SKM-1 treated with dmso at 0.1 percent for 144 hours (cell line): ENCODE data around the gene ANKRD63.
A peak's percentile ranks its signal among the peaks of the same experiment; 100 is the strongest.

ENCODE experiments used
- DNase-seq: peaks from one replicate; lab custom pipeline; 2025; ENCODE audit not compliant: unreplicated experiment; lab: John Stamatoyannopoulos, UW

Gene ANKRD63, protein sequence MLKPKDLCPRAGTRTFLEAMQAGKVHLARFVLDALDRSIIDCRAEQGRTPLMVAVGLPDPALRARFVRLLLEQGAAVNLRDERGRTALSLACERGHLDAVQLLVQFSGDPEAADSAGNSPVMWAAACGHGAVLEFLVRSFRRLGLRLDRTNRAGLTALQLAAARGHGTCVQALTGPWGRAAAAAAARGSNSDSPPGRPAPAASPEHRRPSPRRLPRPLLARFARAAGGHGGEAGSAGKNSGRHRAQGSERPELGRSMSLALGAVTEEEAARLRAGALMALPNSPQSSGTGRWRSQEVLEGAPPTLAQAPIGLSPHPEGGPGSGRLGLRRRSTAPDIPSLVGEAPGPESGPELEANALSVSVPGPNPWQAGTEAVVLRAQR

DNA sequence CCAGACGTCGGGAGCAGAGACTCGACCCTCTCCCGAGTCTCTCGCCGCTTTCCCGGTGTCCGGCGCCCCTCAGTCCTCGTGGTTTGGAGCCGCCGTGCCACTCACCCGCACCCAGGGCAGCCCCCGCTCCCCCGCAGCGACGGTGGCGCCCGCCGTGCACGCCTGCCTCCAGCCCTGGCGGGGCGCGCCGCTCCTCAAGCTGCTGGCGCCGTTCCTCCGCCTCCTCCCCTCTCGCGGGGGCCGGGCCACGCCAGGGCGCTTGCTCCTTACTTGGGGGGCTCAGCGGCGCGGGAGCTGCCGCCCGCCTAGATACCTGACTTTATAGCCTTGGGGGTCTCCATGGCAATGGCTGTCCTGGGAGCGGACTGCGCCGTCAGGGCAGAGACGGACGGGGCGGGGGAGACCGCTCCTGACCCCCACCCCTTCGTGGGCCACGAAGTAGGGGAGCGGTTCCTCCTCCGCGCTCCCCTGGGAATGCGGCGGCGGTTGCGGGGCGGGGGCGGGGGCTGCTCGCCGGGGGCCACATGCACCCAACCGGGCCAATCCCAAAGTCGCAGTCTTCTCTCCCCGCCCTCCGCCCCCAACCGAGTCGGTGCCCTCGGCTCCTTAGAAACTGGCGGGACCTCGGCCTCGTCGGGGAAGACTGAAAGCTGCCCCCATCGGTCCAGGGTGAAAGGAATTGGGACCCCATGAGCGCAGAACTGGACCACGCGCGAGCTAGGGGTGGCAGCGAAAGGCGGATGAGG is at the start of gene ANKRD63:
ANKRD63 (minus strand) TSS at position 196 of the 746 bp plus-strand sequence. CDS start 478 bp downstream, outside the sequence.
- no peak for DNase-seq

DNA sequence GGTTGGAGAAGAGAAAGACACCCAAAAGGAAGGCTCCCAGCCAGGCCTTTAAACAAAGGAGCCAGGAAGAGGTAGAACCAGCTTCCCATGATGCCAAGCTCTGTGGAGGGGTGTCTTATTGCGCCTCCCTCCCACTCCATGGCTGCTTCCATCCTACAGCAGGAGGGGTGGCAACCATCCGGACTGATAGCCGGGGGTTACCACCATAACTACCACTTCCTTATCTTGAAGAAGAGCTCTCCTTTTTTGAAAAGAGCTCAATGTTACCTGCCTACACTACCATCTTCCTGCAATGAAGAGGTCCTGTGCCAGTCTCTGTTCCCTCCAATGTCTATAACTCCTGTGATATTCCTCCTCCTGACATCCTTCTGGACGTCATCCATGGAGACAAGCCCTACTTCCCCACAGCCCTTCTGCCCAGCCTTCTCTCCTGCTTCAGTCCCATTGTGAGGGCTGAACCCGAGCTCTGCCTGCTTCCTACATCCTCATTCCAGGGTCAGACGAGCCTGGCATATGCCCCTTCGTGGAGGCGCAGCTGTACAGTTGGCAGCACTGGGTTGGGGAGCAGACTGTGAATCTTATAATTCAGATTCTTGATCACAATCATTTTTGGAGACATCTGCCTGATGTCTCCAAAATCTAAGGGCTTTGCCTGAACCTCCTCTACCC is 49.4 kb upstream of the ANKRD63 start:
- no peak for DNase-seq

DNA sequence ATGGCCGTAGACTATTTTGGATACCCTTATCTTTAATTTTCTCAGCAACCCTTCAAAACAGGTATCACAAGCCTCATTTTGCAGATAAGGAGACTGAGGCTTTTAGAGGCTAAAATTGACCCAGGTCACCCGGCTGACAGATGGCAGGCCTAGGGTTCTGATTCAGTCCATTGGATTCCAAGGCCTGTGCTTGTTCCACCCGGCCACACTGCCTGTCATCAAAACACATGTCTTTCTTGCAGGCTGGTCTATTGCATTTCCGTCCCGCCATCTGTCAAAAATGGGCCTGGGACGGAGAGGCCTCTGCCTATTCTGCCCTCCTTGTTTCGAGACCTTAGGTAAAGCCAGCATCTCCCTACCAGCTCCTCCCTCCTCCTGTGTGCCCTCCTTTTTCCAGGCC is 48.8 kb upstream of the ANKRD63 start:
- no peak for DNase-seq

DNA sequence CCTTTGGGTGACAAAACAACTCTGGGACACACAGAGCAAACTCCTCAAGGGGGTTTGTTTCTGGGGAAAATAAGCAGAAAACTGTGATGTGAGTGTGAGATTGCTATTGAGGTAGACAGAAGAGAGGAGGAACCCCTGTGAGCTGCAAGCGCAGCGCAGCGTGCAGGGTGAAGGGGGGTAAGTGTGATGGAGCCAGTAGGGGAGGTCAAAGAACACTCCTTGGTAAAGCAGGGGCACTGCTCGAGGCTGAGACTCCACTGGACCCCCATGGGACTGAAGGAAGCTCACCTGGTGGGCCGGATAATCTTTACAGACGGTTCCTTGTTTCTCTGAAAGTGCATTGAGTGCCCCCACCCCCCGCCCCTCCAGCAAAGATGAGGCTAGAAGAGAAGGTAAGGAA is 48.2 kb upstream of the ANKRD63 start:
- DNase-seq: no peak

DNA sequence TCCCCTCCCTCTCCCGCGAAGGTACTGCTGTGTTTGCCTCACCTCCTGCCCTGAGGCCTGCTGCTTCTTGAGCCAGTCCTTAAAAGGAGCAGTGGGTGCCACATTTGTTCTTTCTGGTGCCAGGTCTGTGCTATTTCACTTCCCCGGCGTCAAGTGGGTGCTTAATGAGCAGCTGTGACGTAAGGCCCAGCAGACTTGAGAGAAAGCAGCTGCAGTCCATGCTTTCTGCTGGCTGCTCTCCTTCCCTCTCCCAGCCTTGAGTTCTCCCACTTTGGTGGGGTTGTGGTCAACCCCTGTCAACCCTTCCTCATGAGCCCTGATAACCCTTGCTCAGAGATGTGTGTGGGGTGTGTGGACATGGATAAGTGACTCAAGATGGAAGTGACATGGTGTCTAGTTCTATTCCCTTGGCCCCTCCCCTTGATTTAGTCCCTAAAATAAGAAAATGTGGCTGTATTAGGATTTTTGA is 47.5 kb upstream of the ANKRD63 start:
- peak; percentile 41 for DNase-seq

DNA sequence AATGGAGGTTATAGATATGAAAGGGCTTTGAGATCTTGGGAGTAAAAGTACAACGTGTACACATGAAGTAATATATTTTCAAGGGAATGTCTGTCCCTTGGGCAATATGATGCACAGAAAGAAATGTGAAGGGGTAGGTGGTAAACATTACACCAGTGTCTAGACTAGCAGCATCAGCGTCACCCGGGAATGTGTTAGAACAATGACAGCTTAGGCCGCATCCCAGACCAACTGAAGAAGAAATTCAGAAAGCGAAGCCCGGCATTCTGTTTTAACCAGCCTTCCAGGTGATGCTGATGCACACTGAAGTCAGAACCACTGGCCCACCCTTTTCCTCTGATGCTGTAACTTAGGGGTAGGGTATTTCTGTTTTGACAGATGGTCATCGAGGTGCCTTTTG is 46.9 kb upstream of the ANKRD63 start:
- no peak for DNase-seq

DNA sequence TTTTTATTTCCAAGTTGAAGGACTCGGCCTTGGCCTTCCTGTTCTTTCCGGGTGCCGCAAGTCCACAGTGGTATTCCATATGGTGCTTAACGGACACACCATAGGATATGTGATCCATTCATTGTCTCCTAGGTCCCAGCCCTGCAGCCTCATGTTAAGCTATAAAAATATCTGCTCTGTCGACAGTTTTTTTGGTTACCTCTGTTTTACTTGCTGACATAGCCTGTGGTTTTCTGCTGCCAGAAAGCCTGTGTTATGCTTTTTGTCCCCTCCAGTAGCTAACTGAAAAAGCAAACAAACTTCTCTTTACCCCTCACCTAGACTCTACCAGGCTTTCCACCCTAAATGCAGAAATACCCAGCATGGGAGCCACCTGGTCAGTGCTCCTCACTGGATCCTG is 45.9 kb upstream of the ANKRD63 start:
- no peak for DNase-seq

DNA sequence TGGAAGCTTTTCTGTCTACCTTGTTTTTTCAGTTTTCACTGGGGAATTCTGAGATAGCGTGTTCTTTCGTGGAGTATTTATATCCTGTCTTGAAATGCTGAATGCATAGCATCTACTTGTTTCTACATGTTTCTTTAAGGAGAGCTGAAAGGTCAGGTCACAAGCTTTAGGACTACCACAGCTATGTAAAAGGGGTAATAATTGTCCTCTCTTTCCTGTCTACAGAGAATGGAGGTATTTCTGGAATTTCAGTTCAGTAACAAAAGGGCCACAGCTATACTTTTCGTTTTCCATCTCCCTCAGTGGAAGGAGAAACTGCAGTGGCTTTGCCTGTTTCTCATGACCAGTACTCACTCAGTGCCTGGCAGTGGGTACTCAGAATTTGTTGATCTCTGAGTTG is 45.3 kb upstream of the ANKRD63 start:
- DNase-seq: no peak

DNA sequence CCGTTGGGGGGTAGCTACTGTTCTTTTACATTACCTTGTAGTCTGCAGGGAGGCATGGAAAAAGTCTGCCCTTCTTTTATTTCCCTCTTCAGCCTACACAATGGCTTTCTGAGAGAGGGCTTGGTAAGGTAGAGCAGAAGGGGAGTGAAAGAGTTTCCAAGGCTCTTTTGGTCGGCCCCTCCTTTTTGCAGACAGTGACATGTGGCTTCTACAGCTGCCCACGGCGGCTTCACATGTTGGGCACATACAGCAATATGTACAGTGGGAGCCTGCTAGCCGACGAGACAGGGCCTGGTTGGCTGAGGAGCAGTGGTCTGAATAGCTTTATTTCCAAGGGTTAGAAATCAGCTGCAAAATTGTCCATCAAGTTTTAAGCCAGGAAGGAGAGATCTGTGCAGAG is 44.6 kb upstream of the ANKRD63 start:
- DNase-seq: no peak

DNA sequence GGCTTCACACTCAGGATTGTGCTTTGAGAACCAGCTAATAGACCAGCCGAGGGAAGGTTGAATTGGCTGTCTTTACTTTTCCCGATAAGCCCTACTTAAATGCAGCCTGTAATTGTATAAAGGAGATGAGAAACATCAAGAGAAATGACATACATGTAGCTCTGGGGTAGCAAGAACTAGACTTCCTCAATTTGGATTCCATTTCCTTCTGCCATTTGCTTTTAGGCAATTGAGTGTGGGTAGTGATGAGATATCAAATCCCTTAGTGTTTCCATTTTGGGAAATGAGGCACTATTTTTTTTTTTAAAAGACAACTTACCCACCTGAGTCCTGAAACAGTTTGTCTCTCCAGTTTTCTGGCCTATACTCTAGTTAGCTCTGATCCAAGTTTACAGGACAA is 42.8 kb upstream of the ANKRD63 start:
- peak; percentile 13 for DNase-seq

DNA sequence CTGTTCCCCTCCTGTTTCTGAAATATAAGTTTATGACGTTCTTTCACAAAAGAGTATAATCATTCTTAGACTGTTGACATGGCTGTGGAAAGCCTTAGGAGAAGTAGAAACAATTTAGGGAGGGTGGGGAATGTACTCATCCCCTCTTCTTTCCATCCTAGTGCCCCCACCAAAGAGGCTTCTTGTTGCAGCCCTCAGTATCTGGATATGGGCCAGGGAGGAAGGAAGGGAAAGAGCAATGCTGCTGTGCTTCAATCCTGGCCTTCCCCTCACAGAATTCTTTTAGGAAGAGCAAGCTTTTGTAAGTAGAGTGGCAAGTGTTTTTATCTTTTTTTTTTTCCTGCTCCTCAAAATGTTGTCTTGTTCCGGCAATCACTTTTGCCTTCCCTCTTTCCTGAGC is 42.3 kb upstream of the ANKRD63 start:
- DNase-seq: no peak

DNA sequence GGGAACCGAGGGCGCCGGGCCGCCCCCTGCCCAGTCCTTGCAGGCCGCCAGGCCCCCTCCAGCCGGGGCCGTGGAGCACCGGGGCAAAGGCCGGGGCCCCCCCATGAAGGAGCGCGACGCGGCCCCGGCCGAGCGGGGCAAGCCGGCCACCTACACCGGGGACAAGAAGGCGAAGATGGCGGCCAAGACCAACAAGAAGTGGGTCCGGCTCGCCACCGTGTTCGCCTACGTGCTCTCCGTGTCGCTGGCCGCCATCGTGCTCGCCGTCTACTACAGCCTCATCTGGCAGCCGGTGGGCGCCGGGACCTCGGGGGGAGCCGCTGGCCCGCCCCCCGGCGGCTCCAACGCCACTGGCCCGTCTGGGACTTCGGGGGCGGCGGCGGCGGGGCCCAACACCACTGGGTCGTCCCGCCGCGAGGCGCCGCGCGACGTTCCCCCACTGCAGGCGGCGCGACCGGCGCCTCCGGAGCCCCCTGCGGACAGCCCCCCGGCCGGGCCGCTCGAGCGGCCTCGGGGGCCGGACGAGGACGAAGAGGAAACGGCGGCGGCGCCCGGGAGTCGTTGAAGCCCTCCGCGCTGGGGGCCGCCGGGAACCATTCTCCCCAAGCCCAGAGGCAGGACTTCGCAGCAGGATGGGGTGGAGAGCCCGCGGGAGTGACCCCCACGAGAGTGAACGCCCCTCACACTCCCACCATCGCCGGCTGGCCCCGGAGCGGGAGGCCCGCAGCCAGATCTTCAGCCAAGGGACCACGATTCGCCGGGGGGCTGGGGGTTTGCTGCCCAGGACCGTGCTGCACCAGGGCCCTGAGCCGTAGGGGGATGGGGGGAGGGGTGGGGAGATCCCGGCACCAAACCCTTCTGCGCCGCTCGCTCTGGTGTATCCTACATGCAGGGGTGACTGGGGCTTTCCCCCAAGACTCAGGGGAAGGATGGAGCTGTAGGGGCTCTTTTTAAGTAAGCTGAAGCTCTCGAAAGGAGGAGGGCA is 41.4 kb upstream of the ANKRD63 start:
- DNase-seq: no peak

DNA sequence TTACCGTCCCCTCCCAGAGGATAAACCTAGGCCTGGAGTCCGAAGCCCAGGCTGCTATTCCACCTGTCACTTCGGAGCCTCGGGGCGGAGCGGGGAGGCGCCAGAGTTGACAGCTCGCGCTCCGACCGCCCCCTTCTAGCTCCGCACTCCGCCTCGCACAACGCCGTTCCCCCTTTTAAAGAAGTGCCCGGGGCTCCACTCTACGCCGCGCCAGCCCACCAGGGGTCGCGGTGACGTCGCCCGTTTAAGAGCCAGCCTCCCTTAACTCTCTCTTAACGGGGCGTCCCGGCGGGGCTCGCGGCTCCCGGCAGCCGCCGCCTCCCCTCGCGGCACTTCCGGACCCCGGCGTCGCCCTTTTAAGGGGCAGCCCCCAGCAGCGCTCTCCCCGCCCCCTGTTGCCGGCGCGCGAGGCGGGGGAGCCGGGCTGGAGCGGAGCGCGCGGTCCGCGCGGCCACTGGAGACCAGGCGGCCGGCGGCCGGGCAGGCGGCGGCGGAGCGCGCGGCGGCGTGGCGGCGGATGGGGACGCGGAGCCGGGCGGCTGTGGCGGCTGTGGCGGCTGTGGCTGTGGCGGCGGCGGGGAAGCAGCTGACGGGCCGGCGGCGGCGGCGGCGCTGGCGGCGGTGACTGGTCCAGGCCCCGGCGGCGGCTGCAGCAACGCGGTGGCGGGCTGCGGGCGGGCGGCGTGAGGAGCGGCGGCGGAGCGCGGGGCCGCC is 40.5 kb upstream of the ANKRD63 start, which contains the start of gene INAFM2:
INAFM2 (plus strand) TSS at position 454 of the 714 bp plus-strand sequence. CDS start 364 bp downstream, outside the sequence.
- peak; percentile 93 for DNase-seq

DNA sequence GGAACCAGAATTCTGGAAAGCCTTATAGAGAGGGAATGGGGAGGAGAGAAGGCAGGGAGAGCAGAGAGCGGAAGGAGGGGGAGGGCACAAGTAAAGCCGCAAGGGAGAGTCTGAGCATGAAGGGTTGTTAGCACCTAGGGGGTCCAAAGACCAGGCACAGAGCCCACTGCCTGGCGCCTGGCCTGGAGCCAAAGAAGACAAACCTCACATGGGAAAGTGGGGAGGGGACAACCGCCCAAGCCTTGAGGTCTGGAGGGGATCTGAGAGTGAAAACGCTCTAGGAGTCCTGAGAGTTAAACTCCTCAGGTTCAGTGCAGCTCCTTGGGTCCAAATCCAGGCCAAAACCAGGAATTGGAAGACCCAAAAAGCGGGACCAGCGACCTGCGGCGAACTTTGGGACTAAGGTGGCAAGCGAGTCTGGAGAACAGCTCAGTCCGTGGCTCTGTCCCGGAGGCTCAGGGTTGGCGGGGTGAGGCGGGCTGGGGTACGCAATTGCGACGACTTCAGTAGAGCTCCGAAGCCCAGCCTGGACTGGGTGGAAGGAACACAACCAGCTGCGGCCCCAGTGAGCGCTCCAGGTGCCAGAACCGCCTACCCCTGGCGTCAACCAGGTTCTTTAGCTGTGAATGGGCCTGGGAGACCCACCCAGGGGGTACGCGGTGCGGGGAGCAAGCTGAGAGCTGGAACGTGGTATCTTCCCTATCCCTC is 39.8 kb upstream of the ANKRD63 start:
- DNase-seq: no peak

DNA sequence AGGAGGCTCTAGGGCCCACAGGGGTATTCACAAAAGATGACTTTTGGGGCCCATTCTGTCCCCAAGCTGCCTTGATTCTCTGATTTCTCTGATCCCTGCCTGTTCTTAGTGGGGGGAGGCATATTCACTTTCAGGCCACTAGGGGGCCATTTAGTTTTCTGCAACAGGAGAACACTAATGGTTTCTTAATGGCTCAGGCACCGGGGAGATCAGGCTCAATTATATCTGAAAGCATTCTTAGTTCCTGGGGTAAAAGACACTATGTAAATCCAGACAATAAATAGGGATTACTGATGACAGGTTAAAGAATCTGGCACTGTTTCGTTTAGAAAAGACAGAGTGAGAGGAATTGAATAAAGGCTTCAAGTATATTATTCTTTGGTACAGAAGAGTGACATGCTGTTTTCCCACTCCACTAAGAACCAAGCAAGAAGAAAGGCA is 38.1 kb upstream of the ANKRD63 start:
- peak; percentile 71 for DNase-seq

DNA sequence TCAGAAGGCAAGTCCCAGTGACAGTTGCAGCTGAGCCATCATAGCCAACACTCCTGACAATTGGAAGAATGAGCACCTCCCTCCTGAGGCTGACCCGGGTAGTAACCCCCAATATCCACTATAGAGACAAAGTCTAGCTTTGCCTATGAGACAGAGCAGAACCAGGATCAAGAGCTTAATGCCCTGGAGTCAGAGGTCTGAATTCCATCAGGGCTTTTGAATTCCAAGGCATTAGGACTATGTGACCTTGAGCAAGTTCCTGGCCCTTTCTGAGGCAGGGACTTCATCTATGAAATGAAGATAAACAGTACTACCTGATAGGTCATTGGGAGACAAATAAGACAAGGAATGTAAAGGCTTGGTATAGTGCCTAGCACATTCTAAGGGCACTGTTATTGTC is 37.5 kb upstream of the ANKRD63 start:
- DNase-seq: no peak

DNA sequence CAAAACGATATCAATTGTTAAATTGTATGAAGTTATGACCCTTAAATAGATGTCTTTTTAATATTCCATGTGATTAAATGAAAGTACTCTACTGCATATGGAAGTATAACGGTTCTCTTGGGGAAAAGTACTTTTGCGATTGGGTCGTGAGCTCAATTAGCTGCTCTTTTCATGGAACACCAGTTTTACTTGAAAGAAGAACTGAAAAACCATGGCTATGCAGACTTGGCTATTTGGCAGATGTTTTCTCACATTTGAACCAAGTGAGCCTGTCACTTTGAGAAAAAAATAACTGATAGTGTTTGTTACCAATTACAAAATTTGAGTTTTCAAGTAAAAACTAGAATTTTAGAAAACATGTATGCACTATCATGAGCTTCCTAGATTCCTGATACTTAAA is 34.7 kb upstream of the ANKRD63 start:
- DNase-seq: no peak

DNA sequence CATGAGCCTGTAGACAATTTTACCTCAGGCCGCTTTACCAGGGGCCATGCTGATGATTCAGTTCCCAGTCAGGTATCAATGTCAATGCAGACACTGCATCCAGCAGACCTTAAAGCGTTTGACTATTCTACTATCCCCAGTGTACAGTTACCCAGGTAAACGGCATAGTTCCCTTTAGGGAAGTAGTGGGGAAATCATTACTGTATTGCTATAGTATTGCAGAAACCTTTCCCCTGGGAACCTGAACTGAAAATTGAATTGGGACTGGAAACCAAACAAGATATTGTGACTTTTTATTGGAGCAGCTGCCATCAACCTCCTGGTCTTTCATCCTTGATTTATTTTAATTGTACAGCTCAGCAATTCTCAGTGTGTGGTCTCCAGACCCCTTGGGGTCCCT is 34.1 kb upstream of the ANKRD63 start:
- no peak for DNase-seq

DNA sequence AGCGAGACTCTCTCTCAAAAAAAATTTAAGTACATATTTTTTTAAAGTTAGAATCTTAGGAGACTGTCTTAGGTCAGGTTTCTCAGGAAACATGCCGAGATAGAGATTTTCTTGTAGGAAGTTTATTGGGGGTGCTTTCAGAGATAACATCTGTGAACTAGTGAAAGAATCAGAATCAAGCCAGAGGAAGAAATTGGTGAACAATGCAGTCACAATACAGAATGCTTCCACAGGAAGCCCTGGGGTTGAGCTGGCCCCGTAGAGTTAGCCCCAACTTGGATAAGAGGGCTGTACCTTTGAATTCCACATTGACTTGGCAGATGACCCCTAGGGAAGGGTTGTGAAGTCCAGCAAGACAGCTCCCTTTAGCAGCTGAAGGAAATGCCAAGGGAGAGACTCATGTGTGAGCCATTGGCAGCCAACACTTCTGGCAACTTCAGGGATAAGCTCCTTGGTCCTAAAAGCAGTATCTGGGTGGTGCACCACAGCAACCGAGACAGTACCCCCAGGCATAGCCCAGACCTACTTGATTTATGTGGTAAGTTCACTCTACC is 31.9 kb upstream of the ANKRD63 start:
- no peak for DNase-seq
